ENCODE measurements around the gene PLEKHA6. TPM values are rescaled to one million over a fixed set of nuclear protein-coding genes. Genes with fewer than 3 reads are reported as not detected.
"Not testable (repeated sequence)": the region's sequence is repeated elsewhere in the genome, so short reads cannot be mapped to it uniquely, and the experiment has no call there.

The PLEKHA6 gene
- total RNA-seq, 1 donor from 2014 or later = 4.9 TPM

DNA sequence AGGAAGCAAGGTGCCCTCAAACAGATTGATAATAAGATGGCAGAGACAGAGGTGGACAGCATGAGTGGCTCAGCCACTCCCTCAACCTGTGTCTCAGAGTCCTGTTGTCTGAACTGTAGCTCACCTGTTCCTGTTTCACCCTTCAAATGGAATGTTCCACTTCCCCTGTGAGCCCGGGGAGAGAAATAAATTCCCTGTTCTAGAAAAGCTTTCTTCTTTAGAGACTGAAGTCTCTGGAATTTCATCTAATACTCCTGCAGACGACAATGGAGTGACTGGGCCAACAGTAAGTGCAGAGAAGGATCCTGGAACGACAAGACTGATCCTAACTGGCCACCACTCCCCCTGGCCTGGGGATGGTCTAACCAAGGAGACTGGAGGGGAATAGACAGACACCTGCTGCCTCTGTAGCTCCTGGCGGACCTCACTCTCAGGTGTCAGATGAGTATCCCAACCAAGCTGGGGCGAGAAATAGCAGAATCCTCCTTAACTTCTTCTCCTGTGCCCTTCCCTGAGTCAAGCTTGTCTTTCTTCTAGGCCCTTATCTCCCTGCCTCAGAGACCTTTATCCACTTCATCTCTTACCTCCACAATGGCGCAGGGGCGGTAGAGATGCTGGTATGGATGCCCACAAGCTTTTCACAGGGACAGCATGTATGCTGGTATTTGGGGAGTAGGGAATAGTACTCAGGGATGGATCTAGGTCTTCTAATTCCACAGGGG lies 45.4 kb downstream of the PLEKHA6 start:
- TF ChIP-seq, protein P1, sequence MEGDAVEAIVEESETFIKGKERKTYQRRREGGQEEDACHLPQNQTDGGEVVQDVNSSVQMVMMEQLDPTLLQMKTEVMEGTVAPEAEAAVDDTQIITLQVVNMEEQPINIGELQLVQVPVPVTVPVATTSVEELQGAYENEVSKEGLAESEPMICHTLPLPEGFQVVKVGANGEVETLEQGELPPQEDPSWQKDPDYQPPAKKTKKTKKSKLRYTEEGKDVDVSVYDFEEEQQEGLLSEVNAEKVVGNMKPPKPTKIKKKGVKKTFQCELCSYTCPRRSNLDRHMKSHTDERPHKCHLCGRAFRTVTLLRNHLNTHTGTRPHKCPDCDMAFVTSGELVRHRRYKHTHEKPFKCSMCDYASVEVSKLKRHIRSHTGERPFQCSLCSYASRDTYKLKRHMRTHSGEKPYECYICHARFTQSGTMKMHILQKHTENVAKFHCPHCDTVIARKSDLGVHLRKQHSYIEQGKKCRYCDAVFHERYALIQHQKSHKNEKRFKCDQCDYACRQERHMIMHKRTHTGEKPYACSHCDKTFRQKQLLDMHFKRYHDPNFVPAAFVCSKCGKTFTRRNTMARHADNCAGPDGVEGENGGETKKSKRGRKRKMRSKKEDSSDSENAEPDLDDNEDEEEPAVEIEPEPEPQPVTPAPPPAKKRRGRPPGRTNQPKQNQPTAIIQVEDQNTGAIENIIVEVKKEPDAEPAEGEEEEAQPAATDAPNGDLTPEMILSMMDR (IDR thresholded peaks at IDR 0.05) = no peak
- no peaks in the 10 kb centered on the region for H3K4me1 ChIP-seq
- no peaks in the 10 kb centered on the region for H3K36me3 ChIP-seq
- DNase-seq (ENCODE audit: low spot score in 2 of 2) = no peak
- no peak overlapping the region for H3K4me3 ChIP-seq
- H3K27me3 ChIP-seq = no peaks in the 10 kb centered on the region
- H3K9me3 ChIP-seq = no peaks in the 10 kb centered on the region
- no peak overlapping the region for H3K27ac ChIP-seq
- intact Hi-C loops (cut with DNase I) = no loop called here

DNA sequence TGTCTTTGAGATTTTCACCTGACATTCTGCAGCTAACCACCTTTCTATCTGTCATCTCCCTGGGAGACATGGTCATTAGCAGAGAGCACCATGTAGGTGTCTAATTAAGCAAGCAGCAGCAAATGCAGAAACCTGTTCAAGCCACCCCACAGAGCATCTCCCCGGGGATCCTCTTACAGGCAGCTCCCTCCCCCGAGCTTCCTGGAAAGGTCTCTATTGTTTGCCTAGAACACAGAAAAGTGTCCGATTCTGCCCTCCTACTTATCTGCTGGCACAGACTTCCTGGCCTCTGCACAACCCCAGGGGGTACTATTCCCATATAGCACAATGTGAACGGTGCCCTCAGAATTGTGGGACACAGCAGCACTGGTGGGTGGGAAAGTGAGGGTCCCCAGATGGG lies 46.1 kb downstream of the PLEKHA6 start:
- no peak for DNase-seq (ENCODE audit: low spot score in 2 of 2)
- TF ChIP-seq, protein P1 (IDR thresholded peaks at IDR 0.05) = no peak
- intact Hi-C loops (cut with DNase I) = no loop called here
- no peak overlapping the region for H3K4me3 ChIP-seq
- H3K4me1 ChIP-seq = no peaks in the 10 kb centered on the region
- H3K27ac ChIP-seq = no peak overlapping the region
- H3K9me3 ChIP-seq = no peaks in the 10 kb centered on the region
- H3K36me3 ChIP-seq = no peaks in the 10 kb centered on the region
- H3K27me3 ChIP-seq = no peaks in the 10 kb centered on the region

DNA sequence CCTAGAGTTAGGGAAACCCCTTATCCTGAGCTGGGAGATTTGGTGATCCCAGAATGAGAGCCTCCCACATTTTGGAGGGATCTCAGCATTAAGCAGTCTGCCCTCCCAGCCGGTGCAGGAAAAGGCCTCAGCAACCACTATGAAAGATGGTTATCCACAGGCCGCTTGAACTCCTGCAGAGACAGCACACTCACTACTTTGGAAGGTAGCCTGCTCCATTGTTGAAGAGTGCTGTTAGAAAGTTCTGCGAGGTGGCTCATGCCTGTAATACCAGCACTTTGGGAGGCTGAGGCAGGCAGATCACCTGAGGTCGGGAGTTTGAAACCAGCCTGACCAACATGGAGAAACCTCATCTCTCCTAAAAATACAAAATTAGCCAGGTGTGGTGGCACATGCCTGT lies 48.8 kb downstream of the PLEKHA6 start:
- H3K27ac ChIP-seq; H3K4me1 ChIP-seq; H3K27me3 ChIP-seq; intact Hi-C loops (cut with DNase I); H3K9me3 ChIP-seq; DNase-seq (ENCODE audit: low spot score in 2 of 2); H3K36me3 ChIP-seq; H3K4me3 ChIP-seq: not testable (repeated sequence)

DNA sequence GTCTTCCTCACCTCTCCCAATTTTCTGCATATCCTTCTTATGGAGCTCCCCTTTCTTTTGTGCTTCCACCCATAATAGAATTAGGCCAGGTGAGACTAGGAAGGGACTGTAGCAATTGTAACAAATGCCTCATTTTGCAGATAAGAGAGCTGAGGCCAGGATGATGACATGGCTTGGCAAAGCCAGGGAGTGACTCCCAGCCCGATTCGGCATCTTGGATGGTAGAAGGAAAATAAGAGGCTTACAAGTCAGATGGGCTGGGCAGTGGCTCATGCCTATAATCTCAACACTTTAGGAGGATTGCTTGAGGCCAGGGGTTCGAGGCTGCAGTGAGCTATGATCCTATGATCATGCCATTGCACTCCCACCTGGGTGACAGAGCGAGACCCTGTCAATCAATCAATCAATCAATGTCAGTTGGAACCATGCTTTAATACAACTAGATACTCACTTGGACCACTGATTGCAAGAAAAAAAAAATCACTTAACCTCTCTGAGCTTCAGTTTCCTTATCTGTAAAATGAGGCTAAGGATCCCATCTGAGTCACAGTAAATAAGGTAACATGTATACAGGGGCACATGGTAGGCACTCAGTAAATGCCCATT lies 51.6 kb downstream of the PLEKHA6 start:
- no peak for DNase-seq (ENCODE audit: low spot score in 2 of 2)
- H3K27ac ChIP-seq = no peak overlapping the region
- TF ChIP-seq, protein P1 (IDR thresholded peaks at IDR 0.05) = no peak
- intact Hi-C loops (cut with DNase I) = no loop called here
- H3K4me3 ChIP-seq = no peak overlapping the region
- H3K27me3 ChIP-seq = no peaks in the 10 kb centered on the region
- no peaks in the 10 kb centered on the region for H3K9me3 ChIP-seq
- H3K4me1 ChIP-seq = no peaks in the 10 kb centered on the region
- H3K36me3 ChIP-seq = no peaks in the 10 kb centered on the region

DNA sequence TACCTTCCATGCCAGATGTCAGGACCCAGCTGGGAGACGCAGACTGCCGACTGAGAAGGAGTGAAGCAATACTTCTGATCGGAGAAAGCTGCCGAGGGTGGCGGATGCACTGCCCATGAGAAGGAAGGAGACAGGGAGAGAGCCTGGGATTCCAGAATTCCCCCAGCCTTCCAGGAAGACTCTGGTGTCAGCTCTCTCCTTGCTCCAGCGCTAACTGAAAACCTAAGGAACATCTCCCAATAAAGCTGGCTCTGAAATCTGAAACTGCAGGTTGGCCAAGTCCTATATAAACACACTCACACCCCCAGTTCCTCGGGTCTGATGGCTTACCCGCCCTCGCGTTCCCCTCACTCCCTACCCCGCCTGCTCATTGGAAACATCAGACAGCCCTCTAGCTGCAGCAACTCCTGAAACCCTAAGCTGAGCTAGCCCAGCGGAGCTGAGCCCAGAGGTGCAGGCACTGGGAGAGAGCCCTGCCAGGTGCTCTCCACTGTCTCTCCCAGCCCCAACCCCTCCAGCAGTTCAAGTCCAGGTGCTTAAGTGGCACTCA lies 52.3 kb downstream of the PLEKHA6 start:
- H3K4me3 ChIP-seq = no peak overlapping the region
- H3K36me3 ChIP-seq = no peaks in the 10 kb centered on the region
- no peak for DNase-seq (ENCODE audit: low spot score in 2 of 2)
- no peaks in the 10 kb centered on the region for H3K4me1 ChIP-seq
- TF ChIP-seq, protein P1 (IDR thresholded peaks at IDR 0.05) = no peak
- H3K27ac ChIP-seq = no peak overlapping the region
- H3K9me3 ChIP-seq = no peaks in the 10 kb centered on the region
- intact Hi-C loops (cut with DNase I) = no loop called here
- no peaks in the 10 kb centered on the region for H3K27me3 ChIP-seq

DNA sequence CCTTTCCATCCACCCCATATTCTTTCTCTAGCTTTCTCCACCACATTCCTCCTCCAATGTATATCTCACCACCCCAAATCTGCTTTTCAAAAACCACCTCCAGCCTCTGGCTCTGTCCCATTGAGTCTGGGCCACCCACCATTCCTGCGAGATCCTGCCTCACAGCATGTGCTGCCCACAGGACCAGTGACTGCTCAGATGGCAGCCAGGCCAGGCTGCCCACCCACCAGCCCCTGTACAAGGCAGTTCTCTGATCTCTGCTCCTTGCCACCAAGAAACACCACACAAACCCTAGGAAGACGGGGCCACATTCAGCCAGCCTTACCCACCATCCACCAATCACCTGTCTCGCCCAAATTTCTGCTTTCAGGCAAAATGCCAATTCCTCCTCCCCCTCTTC lies 53.7 kb downstream of the PLEKHA6 start:
- no peak for DNase-seq (ENCODE audit: low spot score in 2 of 2)
- Histone ChIP-seq H3K27ac (no peak overlapping the region), H3K36me3 (no peaks in the 10 kb centered on the region), H3K9me3 (no peaks in the 10 kb centered on the region), H3K4me3 (no peak overlapping the region), H3K27me3 (no peaks in the 10 kb centered on the region), H3K4me1 (no peaks in the 10 kb centered on the region)
- TF ChIP-seq, protein P1 (IDR thresholded peaks at IDR 0.05) = no peak
- intact Hi-C loops (cut with DNase I) = no loop called here

Data from ascending aorta (tissue), 2 donors.